Fibroblast of skin of left biceps (primary cell): ENCODE data around the gene PLIN4.
A peak's percentile ranks its signal among the peaks of the same experiment; 100 is the strongest.

Source experiments
- DNase-seq, 2 experiments: peaks; one replicate each; pipeline ENCODE4 v3.0.0-alpha.2; 2013; ENCODE audit warnings: low read depth in 2 of 2

Gene PLIN4

GRCh38 chr19:4493104-4493928 lies 25.0 kb downstream of the PLIN4 start:
- DNase-seq = no peak

- DNase-seq = no peak
These were observed 25.8 kb downstream of the PLIN4 start for GRCh38 chr19:4492337-4493103.

GRCh38 chr19:4491446-4491845 lies 26.8 kb downstream of the PLIN4 start:
- DNase-seq = no peak

- no peak for DNase-seq
These were observed 29.8 kb downstream of the PLIN4 start for GRCh38 chr19:4488496-4488895.

- DNase-seq = no peak
These were observed 30.7 kb downstream of the PLIN4 start for GRCh38 chr19:4487572-4487971.

GRCh38 chr19:4483385-4483784 lies 34.9 kb downstream of the PLIN4 start:
- no peak for DNase-seq

GRCh38 chr19:4482721-4483364 lies 35.4 kb downstream of the PLIN4 start:
- DNase-seq = no peak

GRCh38 chr19:4477034-4477801 lies 41.1 kb downstream of the PLIN4 start:
- DNase-seq = no peak

GRCh38 chr19:4474514-4475022 lies 43.7 kb downstream of the PLIN4 start:
- peak; percentile 36 to 45 for DNase-seq

- no peak for DNase-seq
These were observed 44.3 kb downstream of the PLIN4 start for GRCh38 chr19:4473763-4474513.

GRCh38 chr19:4473011-4473762 lies 45.1 kb downstream of the PLIN4 start:
- no peak for DNase-seq

- DNase-seq = no peak
These were observed 45.9 kb downstream of the PLIN4 start, which contains the start of gene HDGFL2 for GRCh38 chr19:4472174-4472974. HDGFL2 (plus strand) TSS chr19:4472297; CDS start chr19:4472351, 54 bp downstream.

GRCh38 chr19:4471403-4472173 lies 46.7 kb downstream of the PLIN4 start:
- peak; percentile 100 for DNase-seq

- no peak for DNase-seq
These were observed 50.5 kb downstream of the PLIN4 start for GRCh38 chr19:4467835-4468234.

GRCh38 chr19:4464815-4465581 lies 53.3 kb downstream of the PLIN4 start:
- no peak for DNase-seq

GRCh38 chr19:4457654-4458395 lies 60.5 kb downstream of the PLIN4 start, which contains the start of gene UBXN6:
UBXN6 (minus strand) TSS chr19:4457794; CDS start chr19:4457697, 97 bp downstream.
- peak; percentile 95 to 97 for DNase-seq
